ENCODE results near the gene LSMEM2. TPM values are rescaled to one million over a fixed set of nuclear protein-coding genes. Genes with fewer than 3 reads are reported as not detected.

Gene LSMEM2
- total and polyA plus RNA-seq, 2 experiments from 2014 or later = not detected

DNA sequence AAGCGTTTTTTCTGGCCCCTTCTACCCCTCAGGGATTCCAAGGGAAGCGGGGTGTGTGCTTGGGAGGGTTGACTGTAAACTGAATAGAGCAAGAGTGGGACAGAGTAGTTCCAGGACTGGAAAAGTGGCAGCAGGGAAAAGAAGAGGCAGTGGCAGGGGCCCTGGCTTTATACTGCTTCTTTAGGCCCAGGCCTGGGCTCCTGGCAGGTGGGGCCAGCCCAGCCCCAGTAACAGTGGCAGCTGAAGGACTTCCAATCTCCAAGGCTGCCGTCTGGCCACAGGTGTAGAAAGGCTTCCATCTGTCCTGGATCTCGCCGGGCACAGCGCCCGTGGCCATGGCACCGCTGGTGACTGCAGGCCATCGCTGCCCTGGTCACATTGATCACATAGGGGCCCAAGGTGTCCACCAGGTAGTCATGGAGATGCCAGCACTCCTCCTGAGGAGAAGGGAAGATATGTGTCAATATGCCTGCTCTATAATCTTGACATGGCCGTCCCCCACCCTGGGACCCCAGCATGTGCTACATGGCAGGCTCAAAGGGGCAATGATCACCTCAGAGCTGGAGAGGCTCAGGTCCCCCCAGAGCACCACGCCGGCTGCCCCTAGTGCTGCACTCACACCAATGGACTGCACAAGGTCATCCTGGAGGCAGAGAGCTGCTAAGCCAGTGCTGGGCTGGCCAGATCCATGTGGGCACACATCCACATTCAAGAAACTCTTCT is 14.4 kb downstream of the LSMEM2 start:
- Histone ChIP-seq H3K36me3 (replicated peaks; ENCODE audit: insufficient read depth, low read depth) (no peaks in the 10 kb centered on the region), H3K4me3 (no peak overlapping the region), H4K20me1 (ENCODE audit: insufficient read depth, poor library complexity, severe bottlenecking) (no peaks in the 10 kb centered on the region), H3K27ac (peak overlapping the region; percentile 71), H3K79me2 (peaks cover 16% of the 10 kb centered on the region), H3K4me2 (peak overlapping the region; percentile 82), H3K9me2 (replicated peaks; ENCODE audit: insufficient read depth) (no peaks in the 10 kb centered on the region), H2AFZ (peak overlapping the region; percentile 54), H3K27me3 (no peaks in the 10 kb centered on the region), H3K9me3 (ENCODE audit: low read depth) (no peaks in the 10 kb centered on the region), H3K4me1 (ENCODE audit: insufficient read depth) (peaks cover 18% of the 10 kb centered on the region)
- TF ChIP-seq, protein P1, sequence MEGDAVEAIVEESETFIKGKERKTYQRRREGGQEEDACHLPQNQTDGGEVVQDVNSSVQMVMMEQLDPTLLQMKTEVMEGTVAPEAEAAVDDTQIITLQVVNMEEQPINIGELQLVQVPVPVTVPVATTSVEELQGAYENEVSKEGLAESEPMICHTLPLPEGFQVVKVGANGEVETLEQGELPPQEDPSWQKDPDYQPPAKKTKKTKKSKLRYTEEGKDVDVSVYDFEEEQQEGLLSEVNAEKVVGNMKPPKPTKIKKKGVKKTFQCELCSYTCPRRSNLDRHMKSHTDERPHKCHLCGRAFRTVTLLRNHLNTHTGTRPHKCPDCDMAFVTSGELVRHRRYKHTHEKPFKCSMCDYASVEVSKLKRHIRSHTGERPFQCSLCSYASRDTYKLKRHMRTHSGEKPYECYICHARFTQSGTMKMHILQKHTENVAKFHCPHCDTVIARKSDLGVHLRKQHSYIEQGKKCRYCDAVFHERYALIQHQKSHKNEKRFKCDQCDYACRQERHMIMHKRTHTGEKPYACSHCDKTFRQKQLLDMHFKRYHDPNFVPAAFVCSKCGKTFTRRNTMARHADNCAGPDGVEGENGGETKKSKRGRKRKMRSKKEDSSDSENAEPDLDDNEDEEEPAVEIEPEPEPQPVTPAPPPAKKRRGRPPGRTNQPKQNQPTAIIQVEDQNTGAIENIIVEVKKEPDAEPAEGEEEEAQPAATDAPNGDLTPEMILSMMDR (IDR thresholded peaks at IDR 0.05; ENCODE audit: poor library complexity) = no peak
- TF ChIP-seq EZH2 (IDR thresholded peaks at IDR 0.05; ENCODE audit: borderline replicate concordance) (no peak), EZH2phosphoT487 (IDR thresholded peaks at IDR 0.05; ENCODE audit: low read depth, severe bottlenecking, unreplicated experiment) (no peak)
- 90% methylated on average over 12 of the region's 12 CpGs for WGBS (ENCODE audit: low lambda C conversion rate, missing lambda C conversion rate)
- DNase-seq (ENCODE audit: low spot score) = no peak

DNA sequence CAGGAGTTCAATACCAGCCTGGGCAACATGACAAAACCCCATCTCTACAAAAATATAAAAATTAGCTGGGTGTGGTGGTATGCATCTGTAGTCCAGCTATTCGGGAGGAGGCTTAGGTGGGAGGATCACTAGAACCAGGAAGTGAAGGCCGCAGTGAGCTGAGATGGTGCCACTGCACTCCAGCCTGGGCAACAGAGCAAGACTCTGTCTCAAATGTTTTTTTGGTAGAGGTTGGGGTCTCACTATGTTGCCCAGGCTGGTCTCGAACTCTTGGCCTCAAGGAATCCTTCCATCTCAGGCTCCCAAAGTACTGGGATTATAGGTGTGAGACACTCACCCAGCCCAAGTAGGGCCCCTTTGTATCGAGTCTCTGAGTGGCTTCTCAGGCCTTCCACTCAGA is 15.2 kb downstream of the LSMEM2 start:
- Histone ChIP-seq H3K9me3 (ENCODE audit: low read depth) (no peaks in the 10 kb centered on the region), H3K36me3 (replicated peaks; ENCODE audit: insufficient read depth, low read depth) (no peaks in the 10 kb centered on the region), H3K4me2 (no peak overlapping the region), H3K4me1 (ENCODE audit: insufficient read depth) (peaks cover 23% of the 10 kb centered on the region), H2AFZ (no peak overlapping the region), H3K9me2 (replicated peaks; ENCODE audit: insufficient read depth) (no peaks in the 10 kb centered on the region), H3K27me3 (no peaks in the 10 kb centered on the region), H3K79me2 (peaks cover 20% of the 10 kb centered on the region), H4K20me1 (ENCODE audit: insufficient read depth, poor library complexity, severe bottlenecking) (no peaks in the 10 kb centered on the region), H3K27ac (no peak overlapping the region), H3K4me3 (no peak overlapping the region)
- TF ChIP-seq, protein P1 (IDR thresholded peaks at IDR 0.05; ENCODE audit: poor library complexity) = no peak
- TF ChIP-seq EZH2phosphoT487 (IDR thresholded peaks at IDR 0.05; ENCODE audit: low read depth, severe bottlenecking, unreplicated experiment) (no peak), EZH2 (IDR thresholded peaks at IDR 0.05; ENCODE audit: borderline replicate concordance) (no peak)
- DNase-seq (ENCODE audit: low spot score) = no peak
- WGBS (ENCODE audit: low lambda C conversion rate, missing lambda C conversion rate) = 94% methylated on average over 4 of the region's 4 CpGs

GRCh38 chr3:50294492-50295403 is 15.9 kb downstream of the LSMEM2 start:
- Histone ChIP-seq H3K27ac (no peak overlapping the region), H3K36me3 (replicated peaks; ENCODE audit: insufficient read depth, low read depth) (no peaks in the 10 kb centered on the region), H4K20me1 (ENCODE audit: insufficient read depth, poor library complexity, severe bottlenecking) (no peaks in the 10 kb centered on the region), H3K79me2 (peaks cover 20% of the 10 kb centered on the region), H3K9me2 (replicated peaks; ENCODE audit: insufficient read depth) (no peaks in the 10 kb centered on the region), H3K4me1 (ENCODE audit: insufficient read depth) (peaks cover 23% of the 10 kb centered on the region), H3K27me3 (no peaks in the 10 kb centered on the region), H3K4me2 (no peak overlapping the region), H3K9me3 (ENCODE audit: low read depth) (no peaks in the 10 kb centered on the region), H3K4me3 (no peak overlapping the region), H2AFZ (no peak overlapping the region)
- WGBS (ENCODE audit: low lambda C conversion rate, missing lambda C conversion rate) = 96% methylated on average over 22 of the region's 22 CpGs
- no peak for TF ChIP-seq EZH2phosphoT487 (IDR thresholded peaks at IDR 0.05; ENCODE audit: low read depth, severe bottlenecking, unreplicated experiment)
- TF ChIP-seq EZH2 (IDR thresholded peaks at IDR 0.05; ENCODE audit: borderline replicate concordance) = no peak
- TF ChIP-seq, protein P1 (IDR thresholded peaks at IDR 0.05; ENCODE audit: poor library complexity) = no peak
- DNase-seq (ENCODE audit: low spot score) = no peak

All from hepatocyte (in vitro differentiated cells).